Measurements from ENCODE around the gene WFDC5.
"Not testable (repeated sequence)": the region's sequence is repeated elsewhere in the genome, so short reads cannot be mapped to it uniquely, and the experiment has no call there.

Gene WFDC5

DNA sequence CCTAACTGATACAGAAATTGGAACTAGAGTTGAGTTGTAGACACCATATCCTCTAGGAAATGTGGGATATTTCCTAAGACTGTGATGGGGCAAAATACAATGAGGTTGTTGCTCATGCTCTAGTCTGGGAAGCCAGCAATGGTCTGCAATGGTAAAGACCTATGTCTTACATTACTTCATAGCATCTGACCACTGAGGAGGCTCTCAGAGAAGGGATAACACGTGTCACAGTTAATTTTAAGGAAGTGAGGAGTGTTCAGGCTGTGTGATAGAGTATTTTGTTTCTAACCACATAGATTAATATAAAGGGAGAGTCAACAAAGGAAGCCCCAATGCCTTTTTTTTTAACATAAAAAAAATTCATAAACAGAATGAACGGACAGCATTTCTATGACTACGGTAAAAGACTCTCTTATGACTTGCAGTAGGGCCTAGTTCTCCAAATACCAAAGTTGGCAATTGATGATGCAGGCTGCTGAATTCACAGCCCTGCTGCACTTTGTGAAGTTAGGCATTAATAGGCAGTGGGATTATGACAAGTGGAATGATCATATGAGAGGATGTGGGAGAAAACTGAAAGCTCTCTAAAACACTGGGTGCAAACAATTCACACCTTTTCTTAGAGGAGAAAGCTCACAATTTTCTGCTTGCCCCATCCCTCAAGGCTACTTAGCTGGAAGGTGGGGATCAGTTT is 27.7 kb downstream of the WFDC5 start:
- no peak for DNase-seq

DNA sequence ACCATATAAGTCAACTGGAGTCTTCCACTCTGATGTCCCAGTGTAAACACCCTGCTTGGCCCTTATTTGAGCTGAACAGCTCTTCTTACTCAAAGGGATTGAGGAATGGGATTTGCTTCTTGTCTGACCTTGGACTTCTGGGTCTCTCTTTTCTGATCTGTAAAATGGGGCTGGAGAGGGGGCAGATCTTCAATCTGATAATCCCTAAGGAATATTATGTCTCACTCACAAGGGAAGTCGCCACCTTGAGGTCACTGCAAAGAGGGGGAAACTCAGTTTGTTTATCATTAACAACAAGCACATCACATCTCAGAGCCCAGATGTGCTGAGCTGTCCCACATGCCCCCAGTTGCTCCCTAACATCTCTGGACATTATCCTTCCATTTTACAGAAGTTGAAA is 29.1 kb downstream of the WFDC5 start:
- no peak for DNase-seq

DNA sequence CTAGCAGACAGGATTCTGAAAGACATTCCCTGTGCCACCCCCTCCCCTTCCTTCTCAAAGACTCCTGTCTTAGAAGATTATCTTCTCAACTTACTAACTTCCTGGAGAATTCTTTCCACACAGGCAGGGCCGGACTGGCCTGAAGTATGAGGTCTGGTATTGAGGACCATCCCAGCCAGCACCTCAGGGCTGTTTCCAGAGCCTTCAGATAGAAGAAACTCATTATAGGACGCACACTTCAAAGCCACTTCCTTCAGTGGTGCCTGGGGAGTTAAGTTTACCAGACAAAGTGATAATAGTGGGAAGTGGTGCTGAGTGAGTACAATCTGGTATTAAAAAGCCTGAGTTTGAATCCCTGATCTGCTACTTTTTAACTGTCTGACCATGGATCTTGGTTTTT is 29.7 kb downstream of the WFDC5 start:
- no peak for DNase-seq

DNA sequence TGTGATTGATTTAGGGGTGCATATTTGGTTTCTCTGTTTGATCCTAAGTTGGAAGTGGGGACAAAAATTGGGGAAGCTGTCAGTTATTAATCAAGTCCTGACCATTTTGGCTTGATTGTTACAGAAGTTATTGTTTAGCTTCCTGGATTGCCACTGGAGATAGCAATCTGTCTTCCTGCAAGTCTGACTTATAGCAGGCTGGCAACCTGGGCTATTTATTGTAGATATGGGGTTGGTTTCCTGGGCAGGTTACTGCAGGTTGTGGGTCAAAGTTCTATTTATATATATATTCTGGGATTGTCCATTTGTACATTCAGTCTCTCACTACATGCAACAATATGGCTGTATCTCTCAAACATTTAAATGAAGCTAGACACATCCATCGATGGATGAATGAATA is 31.8 kb downstream of the WFDC5 start:
- no peak for DNase-seq

DNA sequence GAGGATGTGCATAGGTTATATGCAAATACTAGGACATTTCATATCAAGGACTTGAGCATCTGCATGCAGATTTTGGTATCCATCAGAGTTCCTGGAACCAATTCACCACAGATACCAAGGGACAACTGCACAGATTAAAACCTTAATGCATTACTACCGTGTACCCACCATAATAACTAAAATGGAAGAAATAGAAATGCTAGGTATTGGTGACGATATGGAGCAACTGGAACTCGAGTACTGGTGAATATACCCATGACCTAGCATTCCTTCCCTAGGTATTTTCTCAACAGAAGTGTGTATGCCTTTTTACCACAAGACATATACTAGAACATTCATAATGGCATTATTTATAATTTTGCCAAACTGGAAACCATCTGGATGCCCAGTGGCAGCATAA is 32.5 kb downstream of the WFDC5 start:
- DNase-seq = no peak

DNA sequence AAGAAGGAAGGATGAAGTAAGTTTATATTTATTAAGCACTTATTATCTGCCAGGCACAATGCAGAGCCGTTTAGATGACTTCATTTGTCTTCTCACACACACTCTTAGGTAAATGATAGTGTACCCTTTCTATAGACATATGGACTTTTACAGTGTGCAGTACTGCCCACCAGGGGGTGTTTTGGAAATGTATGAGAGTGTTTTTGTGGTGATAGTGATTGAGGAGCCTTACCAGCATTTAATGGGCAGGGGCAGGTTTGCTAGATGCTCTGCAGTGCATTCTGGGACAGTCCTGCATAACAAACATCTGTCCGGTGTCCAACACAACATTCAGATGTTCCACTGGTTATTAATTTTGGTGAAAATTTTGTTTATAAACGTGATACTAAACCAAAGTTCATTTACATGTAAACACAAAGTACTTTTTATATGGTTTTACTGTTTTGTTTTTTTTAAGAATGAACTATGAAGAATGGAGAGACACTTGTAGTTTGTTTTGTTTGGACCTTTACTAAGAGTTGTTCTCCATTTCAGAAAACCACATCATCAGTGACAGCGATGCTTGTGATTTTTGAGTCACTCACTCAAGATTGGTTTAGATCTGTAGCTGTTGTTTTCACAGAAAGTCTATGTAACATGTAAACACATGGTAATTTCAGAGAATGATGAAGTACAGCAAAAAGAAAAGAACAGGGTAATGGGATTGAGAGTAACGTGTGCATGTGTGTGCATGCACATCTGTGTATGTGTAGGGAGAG is 33.9 kb downstream of the WFDC5 start:
- DNase-seq = no peak

DNA sequence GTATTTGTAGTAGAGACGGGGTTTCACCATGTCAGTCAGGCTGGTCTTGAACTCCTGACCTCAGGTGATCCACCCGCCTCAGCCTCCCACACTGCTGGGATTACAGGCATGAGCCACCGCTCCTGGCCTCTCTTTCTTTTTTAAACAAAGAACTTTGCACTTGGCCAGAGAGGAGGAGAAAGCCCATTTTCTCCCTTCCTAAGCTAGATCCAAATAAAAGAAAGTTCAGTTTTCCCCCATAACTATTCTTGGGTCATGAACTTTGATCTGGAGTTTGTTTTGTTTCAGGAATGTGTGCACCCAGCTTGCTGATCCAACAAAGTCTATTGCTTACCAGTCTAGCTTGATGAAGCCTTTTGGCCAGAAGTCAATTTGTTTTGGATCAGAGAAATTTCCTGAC is 37.4 kb downstream of the WFDC5 start:
- no peak for DNase-seq

DNA sequence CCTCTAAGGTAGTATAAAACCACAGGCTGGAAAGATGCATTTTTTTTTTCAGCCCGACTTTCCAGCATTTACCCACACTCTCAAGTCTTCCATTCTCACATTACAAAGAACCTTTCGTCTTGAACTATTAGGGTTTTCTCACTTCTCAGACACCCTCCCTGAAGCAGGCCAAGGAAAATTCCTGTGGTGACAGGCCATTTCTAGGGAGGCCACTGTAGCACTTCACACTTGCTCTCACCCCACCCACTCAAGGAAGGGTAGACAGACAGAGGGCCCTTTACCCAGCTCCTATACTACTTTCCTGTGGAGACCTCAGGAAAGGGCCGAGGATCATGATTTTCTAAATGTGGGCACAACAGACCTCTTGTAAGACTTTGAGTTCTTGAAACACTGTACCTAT is 41.8 kb downstream of the WFDC5 start:
- no peak for DNase-seq

DNA sequence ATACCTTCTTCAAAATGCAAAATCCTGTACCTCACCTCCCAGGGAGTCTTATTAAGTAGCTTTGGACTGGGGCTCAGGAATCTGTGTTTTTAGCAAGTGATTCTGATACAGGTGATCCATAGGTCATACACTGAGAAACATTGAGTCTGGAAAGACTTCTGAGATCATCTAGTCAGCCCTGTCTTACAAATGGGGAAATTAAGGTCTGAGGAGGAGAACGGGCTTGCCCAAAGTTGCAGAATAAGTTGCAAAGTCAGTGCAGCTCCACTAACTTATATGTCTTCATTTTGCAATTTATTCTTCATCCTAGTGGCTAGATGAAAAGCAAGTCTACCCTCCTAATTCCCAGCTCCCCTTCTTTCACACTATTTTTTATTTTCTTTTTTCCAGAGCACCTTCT is 42.9 kb downstream of the WFDC5 start:
- DNase-seq = no peak

DNA sequence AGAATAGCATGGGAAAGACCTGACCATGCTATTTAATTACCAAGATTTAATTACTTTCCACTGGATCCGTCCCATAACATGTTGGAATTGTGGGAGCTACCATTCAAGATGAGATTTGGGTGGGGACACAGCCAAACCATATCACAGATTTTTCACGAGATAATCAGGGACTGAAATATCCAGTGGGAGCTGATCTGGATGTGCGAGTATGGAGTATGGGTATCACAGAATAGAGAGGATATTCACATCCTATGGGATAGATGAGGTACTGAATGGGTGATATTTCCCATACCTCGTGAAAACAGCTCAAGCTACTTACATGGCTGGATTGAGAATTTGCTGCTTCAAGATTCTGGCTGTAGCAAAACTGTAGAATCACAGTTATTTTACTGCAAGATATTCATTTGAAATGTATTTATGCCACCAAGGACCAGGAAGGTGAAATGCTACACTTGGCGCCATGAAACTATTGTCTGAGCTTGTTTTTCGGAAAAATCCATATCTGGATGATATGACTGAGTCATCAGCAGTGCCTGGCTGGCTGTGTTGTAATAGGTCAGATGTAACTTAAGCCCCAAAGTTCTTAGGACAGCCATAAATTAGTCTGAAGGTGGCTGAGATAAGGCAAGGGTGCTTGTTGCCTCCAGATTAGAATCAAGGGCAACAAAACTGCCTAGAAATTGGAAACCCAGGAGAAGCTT is 43.9 kb downstream of the WFDC5 start:
- no peak for DNase-seq

DNA sequence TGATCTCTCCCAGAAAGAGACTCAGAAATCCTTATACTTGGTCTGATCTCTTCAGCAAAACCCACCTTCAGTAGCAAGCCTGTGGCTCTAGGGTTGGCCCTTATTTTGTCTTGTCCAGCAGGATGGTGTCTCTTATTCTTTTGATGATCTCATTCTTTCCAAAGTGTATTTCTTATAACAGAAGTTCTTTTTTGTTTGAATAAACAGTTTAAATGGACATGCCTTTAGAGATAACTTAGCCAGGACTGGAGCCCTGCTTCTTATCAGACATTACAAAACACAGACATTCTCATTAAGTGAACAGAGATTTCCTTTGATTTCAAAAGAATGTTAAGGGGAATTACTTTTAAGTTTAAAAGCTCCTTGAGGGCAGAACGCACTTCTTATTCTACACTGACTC is 45.7 kb downstream of the WFDC5 start:
- no peak for DNase-seq

DNA sequence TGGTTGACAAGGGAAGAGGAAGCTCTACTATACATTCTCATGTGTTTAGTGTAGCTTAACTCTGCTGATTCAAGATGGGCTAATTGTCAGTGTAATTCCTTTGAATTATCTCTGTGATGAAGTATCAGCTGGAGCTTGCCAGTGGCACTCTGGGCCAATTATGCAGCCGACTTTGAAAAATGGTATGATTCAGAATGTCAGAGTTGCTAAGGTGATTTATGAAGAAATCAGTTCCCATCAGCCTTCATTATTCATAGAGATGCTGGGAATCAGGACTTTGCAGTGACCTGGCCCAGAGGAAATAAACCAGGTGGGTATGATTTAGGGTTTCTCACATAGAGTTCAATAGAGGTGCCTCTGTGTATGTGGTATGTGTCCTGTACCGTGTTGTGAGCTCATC is 47.4 kb downstream of the WFDC5 start:
- no peak for DNase-seq

DNA sequence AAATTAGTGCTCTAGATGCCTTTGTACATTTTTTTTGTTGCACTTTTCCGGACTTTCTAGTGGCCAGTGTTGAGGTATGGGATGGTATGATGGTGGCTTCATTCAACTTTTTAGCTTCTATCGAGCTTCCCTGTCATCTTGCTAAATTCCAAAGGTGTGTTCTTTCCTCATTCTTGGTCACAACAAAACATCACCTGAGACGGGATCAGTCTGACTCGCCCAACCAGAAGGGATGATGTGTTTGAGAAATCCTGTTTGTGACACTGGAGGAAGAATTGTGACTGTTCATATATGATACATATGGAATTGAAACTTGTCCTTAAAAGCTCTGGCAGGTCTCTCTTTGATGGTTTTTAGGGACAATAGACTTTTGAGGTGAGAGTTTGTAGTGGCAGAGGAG is 47.9 kb downstream of the WFDC5 start:
- DNase-seq = no peak

DNA sequence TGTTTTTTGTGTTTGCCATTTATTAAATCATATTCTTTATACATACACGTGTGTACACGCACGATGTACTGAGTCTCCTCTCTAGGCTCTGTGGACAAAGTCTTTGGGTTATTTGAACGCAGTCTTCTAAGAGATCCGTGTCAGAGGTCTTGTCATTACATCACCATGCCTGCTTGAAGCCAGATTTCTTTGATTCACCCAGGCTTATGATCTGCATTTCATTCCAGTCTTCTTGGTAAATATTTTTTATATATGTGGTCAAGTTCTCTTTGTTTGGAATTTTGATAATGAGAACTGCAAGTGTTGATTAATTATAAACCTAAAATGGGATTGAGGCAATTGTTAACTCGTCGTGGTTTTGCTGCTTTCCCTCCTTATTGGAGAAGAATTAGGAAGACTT is 48.6 kb downstream of the WFDC5 start:
- no peak for DNase-seq

DNA sequence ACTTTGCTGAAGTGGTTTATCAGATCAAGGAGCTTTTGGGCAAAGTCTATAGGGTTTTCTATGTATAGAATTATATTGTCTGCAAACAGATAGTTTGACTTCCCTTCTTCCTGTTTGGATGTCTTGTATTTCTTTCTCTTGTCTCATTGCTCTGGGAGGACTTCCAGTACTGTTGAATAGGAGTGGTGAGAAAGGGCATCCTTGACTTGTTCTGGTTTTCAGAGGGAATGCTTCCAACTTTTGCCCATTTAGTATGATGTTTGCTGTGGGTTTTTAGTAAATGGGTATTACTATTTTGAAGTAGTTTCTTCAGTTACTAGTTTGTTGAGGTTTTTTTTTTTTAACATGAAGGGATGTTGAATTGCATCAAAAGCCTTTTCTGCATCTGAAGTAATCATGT is 50.2 kb downstream of the WFDC5 start:
- no peak for DNase-seq

DNA sequence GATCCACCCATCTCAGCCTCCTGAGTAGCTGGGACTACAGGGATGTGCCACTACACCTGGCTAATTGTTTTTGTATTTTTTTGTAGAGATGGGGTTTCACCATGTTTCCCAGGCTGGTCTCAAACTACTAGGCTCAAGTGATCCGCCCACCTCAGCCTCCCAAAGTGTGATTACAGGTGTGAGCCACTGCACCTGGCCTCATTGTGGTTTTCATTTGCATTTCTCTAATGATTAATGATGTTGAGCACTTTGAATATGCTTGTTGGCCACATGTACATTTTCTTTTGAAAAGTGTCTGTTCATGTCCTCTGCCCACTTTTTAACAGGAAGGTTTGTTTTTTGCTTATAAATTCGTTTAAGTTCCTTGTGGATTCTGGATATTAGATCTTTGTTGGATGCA is 51.9 kb downstream of the WFDC5 start:
- not testable (repeated sequence) for DNase-seq

DNA sequence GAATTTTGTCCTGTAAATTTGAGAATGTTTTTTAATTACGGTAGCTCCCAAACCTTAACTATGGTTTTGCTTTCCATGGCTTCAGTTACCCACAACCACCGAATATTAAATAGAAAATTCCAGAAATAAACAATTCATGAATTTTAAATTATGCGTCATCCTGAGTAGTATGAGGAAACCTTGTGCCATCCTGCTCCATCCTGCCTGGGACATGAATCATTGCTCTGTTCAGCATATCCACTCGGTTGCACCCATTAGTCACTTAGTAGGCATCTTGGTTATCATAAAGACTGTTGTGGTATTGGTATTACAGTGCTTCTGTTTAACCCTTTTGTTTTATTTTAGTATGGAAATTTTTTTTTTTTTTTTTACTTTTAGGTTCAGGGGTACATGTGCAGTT is 53.7 kb downstream of the WFDC5 start:
- no peak for DNase-seq

DNA sequence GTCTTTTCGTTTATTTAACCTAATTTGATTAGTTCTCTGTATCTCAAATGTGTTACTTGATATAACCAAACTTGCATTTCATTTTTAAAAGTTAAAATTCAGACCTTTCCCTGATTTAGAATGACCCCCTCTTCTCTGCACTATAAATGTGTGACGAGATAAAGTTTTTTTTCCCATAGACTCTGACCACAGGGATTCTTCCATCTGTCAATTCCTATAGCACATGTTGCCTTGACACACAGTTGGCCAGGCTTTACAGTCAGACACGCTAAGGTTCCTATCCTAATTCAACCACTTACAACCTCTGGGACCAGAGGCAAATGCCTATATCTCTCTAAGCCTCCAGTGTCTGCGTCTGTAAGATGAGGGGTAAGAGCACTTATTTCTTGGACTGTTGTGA is 54.7 kb downstream of the WFDC5 start:
- DNase-seq = no peak

Data from NCI-H1436 treated with DMSO at 0.1 percent for 48 hours (cell line).